ENCODE measurements around the gene CTNNA1.

Gene CTNNA1

GRCh38 chr5:138952962-138953361, 199.7 kb downstream of the CTNNA1 start:
- DNase-seq = no peak

- DNase-seq = no peak
These were observed 200.4 kb downstream of the CTNNA1 start for GRCh38 chr5:138953387-138954256.

- DNase-seq = no peak
These were observed 201.2 kb downstream of the CTNNA1 start for GRCh38 chr5:138954257-138955012.

- no peak for DNase-seq
These were observed 201.9 kb downstream of the CTNNA1 start for GRCh38 chr5:138955013-138955660.

- DNase-seq = no peak
These were observed 202.6 kb downstream of the CTNNA1 start for GRCh38 chr5:138955671-138956295.

GRCh38 chr5:138956801-138957200, 203.6 kb downstream of the CTNNA1 start:
- DNase-seq = no peak

- no peak for DNase-seq
These were observed 207.0 kb downstream of the CTNNA1 start for GRCh38 chr5:138960145-138960692.

GRCh38 chr5:138961221-138961620, 208.0 kb downstream of the CTNNA1 start:
- no peak for DNase-seq

GRCh38 chr5:138961729-138962128, 208.5 kb downstream of the CTNNA1 start:
- no peak for DNase-seq

- no peak for DNase-seq
These were observed 209.6 kb downstream of the CTNNA1 start for GRCh38 chr5:138962614-138963370.

- no peak for DNase-seq
These were observed 210.6 kb downstream of the CTNNA1 start for GRCh38 chr5:138963763-138964371.

GRCh38 chr5:138964647-138965201, 211.5 kb downstream of the CTNNA1 start:
- DNase-seq = no peak

GRCh38 chr5:138965626-138966025, 212.4 kb downstream of the CTNNA1 start:
- no peak for DNase-seq

GRCh38 chr5:138966236-138966985, 213.2 kb downstream of the CTNNA1 start:
- no peak for DNase-seq

- DNase-seq = no peak
These were observed 214.7 kb downstream of the CTNNA1 start for GRCh38 chr5:138967791-138968448.

- DNase-seq = no peak
These were observed 215.4 kb downstream of the CTNNA1 start for GRCh38 chr5:138968601-138969000.

- no peak for DNase-seq
These were observed 216.2 kb downstream of the CTNNA1 start for GRCh38 chr5:138969323-138970002.

GRCh38 chr5:138972230-138972629, 219.0 kb downstream of the CTNNA1 start:
- DNase-seq = no peak

GRCh38 chr5:138972836-138973235, 219.6 kb downstream of the CTNNA1 start:
- DNase-seq = no peak
